Activated naive CD4-positive, alpha-beta T cell treated with anti-CD3 and anti-CD28 coated beads, Interleukin-2, amount 50 U/mL, for 16 hours (primary cell): ENCODE data around the gene CLMN.
A peak's percentile ranks its signal among the peaks of the same experiment; 100 is the strongest.

Experiments
- DNase-seq: peaks from one replicate; pipeline ENCODE4 v3.0.0-alpha.2; 2020

CLMN gene

GRCh38 chr14:95320955-95321600, 1.4 kb upstream of the CLMN start:
- no peak for DNase-seq

- no peak for DNase-seq
These were observed 579 bp upstream of the CLMN start for GRCh38 chr14:95320078-95320895.

- DNase-seq, result peak; percentile 17
These were observed 1.1 kb downstream of the CLMN start for GRCh38 chr14:95318399-95319311.

GRCh38 chr14:95317817-95318343, 1.8 kb downstream of the CLMN start:
- DNase-seq, result no peak

GRCh38 chr14:95316821-95317220, 2.9 kb downstream of the CLMN start:
- no peak for DNase-seq

GRCh38 chr14:95315579-95315978, 4.1 kb downstream of the CLMN start:
- no peak for DNase-seq

GRCh38 chr14:95315156-95315555, 4.6 kb downstream of the CLMN start:
- DNase-seq, result no peak

GRCh38 chr14:95314609-95315008, 5.1 kb downstream of the CLMN start:
- peak; percentile 34 for DNase-seq

GRCh38 chr14:95313707-95314106, 6.0 kb downstream of the CLMN start:
- no peak for DNase-seq

- DNase-seq, result no peak
These were observed 6.5 kb downstream of the CLMN start for GRCh38 chr14:95313190-95313589.

- DNase-seq, result no peak
These were observed 7.4 kb downstream of the CLMN start for GRCh38 chr14:95312311-95312710.

GRCh38 chr14:95311752-95312151, 8.0 kb downstream of the CLMN start:
- DNase-seq, result no peak

GRCh38 chr14:95310635-95311380, 8.9 kb downstream of the CLMN start:
- DNase-seq, result no peak

- DNase-seq, result no peak
These were observed 10.3 kb downstream of the CLMN start for GRCh38 chr14:95309261-95310051.

GRCh38 chr14:95308073-95308472, 11.6 kb downstream of the CLMN start:
- no peak for DNase-seq

GRCh38 chr14:95307402-95308041, 12.2 kb downstream of the CLMN start:
- no peak for DNase-seq

GRCh38 chr14:95305940-95306339, 13.8 kb downstream of the CLMN start:
- DNase-seq, result no peak

GRCh38 chr14:95305145-95305544, 14.6 kb downstream of the CLMN start:
- DNase-seq, result no peak

GRCh38 chr14:95304342-95304741, 15.4 kb downstream of the CLMN start:
- DNase-seq, result no peak

- no peak for DNase-seq
These were observed 16.2 kb downstream of the CLMN start for GRCh38 chr14:95303552-95303951.
